ENCODE measurements around the gene PDE1C.

PDE1C gene

GRCh38 chr7:31864646-31865045 is 205.6 kb downstream of the PDE1C start:
- TF ChIP-seq FOXP2 (optimal IDR thresholded peaks at IDR 0.05; ENCODE audit: borderline replicate concordance, extremely low read depth, extremely low read length, insufficient read depth), result no peak
- TF ChIP-seq TAF1 (IDR thresholded peaks at IDR 0.05; ENCODE audit: borderline replicate concordance, insufficient read depth, low read length), result no peak
- TF ChIP-seq SIN3A (IDR thresholded peaks at IDR 0.05; ENCODE audit: borderline replicate concordance, insufficient read depth, low read length), result no peak
- TF ChIP-seq REST (IDR thresholded peaks at IDR 0.05; ENCODE audit: insufficient read depth in 1 of 2, low read depth in 2 of 2, low read length in 2 of 2), result no peak
- TF ChIP-seq POLR2AphosphoS5 (IDR thresholded peaks at IDR 0.05; ENCODE audit: low read depth, low read length), result no peak

DNA sequence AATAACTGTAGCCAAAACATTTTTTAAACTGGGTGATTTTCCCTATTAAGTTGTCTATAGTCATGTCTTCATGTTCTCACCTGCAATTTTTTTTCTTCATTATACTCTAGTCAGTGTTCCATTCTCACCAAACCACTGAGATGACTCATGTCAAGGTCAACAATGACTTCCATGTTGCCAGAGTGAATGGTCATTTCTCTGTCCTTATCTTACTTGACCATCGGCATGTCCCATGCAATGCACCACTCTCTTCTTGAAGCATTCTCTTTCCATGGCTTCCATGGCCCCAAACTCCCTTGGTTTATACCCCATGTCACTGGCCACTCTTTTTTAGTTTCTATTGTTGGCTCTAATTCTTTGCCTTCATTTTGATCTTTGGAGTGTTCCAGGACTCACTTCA is 209.3 kb downstream of the PDE1C start:
- TF ChIP-seq REST (IDR thresholded peaks at IDR 0.05; ENCODE audit: insufficient read depth in 1 of 2, low read depth in 2 of 2, low read length in 2 of 2) (no peak), FOXP2 (optimal IDR thresholded peaks at IDR 0.05; ENCODE audit: borderline replicate concordance, extremely low read depth, extremely low read length, insufficient read depth) (no peak), SIN3A (IDR thresholded peaks at IDR 0.05; ENCODE audit: borderline replicate concordance, insufficient read depth, low read length) (no peak)

DNA sequence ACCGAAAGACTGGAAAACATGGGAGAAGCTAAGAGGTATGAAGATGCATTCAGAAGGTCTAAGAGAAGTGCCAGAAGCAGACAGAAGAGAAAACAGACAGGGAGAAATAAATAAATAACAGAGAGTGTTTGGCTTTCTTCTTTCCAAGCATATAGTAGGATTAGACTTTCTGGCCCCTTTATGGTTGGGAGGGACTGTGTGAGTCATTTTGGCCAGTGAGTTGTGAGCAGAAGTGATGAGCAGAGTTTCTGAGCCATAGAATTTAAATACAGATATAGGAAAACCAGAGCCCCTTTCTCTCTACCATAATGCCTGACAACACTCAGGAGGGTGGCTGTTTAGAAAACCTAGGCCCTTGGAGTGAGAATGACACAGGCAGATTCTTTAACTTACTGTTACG is 212.2 kb downstream of the PDE1C start:
- TF ChIP-seq FOXP2 (optimal IDR thresholded peaks at IDR 0.05; ENCODE audit: borderline replicate concordance, extremely low read depth, extremely low read length, insufficient read depth), result no peak
- no peak for TF ChIP-seq TAF1 (IDR thresholded peaks at IDR 0.05; ENCODE audit: borderline replicate concordance, insufficient read depth, low read length)
- no peak for TF ChIP-seq REST (IDR thresholded peaks at IDR 0.05; ENCODE audit: insufficient read depth in 1 of 2, low read depth in 2 of 2, low read length in 2 of 2)

DNA sequence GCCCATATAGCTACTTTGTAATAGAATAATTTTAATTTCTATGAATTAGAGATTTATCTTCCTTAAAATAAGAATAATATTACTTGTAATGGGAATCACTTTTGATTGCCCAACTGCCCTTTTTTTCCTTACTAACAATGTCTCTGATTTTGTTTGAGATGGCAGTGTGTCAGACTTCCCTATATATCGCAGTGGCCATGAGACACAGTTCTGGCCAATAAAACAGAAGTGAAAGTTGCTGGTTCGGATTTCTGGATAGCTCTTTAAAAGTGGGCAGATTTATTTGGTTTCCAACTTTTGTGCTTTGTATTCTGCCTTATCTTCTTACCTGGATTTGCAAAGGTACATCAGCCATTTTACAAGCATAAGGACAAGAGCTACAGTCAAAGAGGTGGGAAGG is 213.0 kb downstream of the PDE1C start:
- no peak for TF ChIP-seq REST (IDR thresholded peaks at IDR 0.05; ENCODE audit: insufficient read depth in 1 of 2, low read depth in 2 of 2, low read length in 2 of 2)

GRCh38 chr7:31856337-31856736 is 213.9 kb downstream of the PDE1C start:
- no peak for TF ChIP-seq TAF1 (IDR thresholded peaks at IDR 0.05; ENCODE audit: borderline replicate concordance, insufficient read depth, low read length)
- no peak for TF ChIP-seq REST (IDR thresholded peaks at IDR 0.05; ENCODE audit: insufficient read depth in 1 of 2, low read depth in 2 of 2, low read length in 2 of 2)
- TF ChIP-seq POLR2AphosphoS5 (IDR thresholded peaks at IDR 0.05; ENCODE audit: low read depth, low read length), result no peak
- TF ChIP-seq FOXP2 (optimal IDR thresholded peaks at IDR 0.05; ENCODE audit: borderline replicate concordance, extremely low read depth, extremely low read length, insufficient read depth), result no peak
